Fibroblast of lung (primary cell): ENCODE measurements around the gene GART. TPM values are rescaled to one million over a fixed set of nuclear protein-coding genes. Genes with fewer than 3 reads are reported as not detected.
A peak's percentile ranks its signal among the peaks of the same experiment; 100 is the strongest.

Experiments
- DNase-seq, 2 donors: peaks; one replicate each; pipeline versions ENCODE4 v3.0.0 to v3.0.0-alpha.2; 2010; ENCODE audit warnings: low read depth in 2 of 2
- H2AFZ ChIP-seq: 2 replicates; pipeline ENCODE4 v1.5.1; 2012; ENCODE audit warnings: low read length, control low read depth, inconsistent platforms
- H3K27ac ChIP-seq: 2 replicates; pipeline ENCODE4 v1.5.1; 2011; ENCODE audit warnings: low read length, control low read depth; ENCODE audit not compliant: insufficient read depth
- H3K27me3 ChIP-seq: 2 replicates; pipeline ENCODE4 v1.5.1; 2011; ENCODE audit warnings: mild to moderate bottlenecking, low read length; ENCODE audit not compliant: control insufficient read depth, insufficient read depth
- H3K36me3 ChIP-seq: 2 replicates; pipeline ENCODE4 v1.5.1; 2011; ENCODE audit warnings: low read length; ENCODE audit not compliant: control insufficient read depth, insufficient read depth
- H3K4me1 ChIP-seq: 2 replicates; pipeline ENCODE4 v1.5.1; 2011; ENCODE audit warnings: low read length; ENCODE audit not compliant: control insufficient read depth, insufficient read depth; ENCODE audit errors: extremely low read depth
- H3K4me2 ChIP-seq: 2 replicates; pipeline ENCODE4 v1.5.1; 2011; ENCODE audit warnings: low read length, control low read depth; ENCODE audit not compliant: insufficient read depth; ENCODE audit errors: extremely low read depth
- H3K4me3 ChIP-seq, 4 experiments: fragments of 200-600 bp in 1 of 4; sonication (generic) in 1 of 4; replicated peaks in 1 of 4; 2 replicates each; pipeline ENCODE4 v1.5.1; 2011 to 2016; ENCODE audit warnings: low read length in 4 of 4, low read depth in 3 of 4, mild to moderate bottlenecking in 3 of 4, control low read depth in 2 of 4, inconsistent platforms in 1 of 4, mixed read lengths in 1 of 4; ENCODE audit not compliant: insufficient read depth in 1 of 4; ENCODE audit errors: control extremely low read depth in 1 of 4
- H3K79me2 ChIP-seq: 2 replicates; pipeline ENCODE4 v1.5.1; 2012; ENCODE audit warnings: mild to moderate bottlenecking, low read length, inconsistent platforms; ENCODE audit not compliant: control insufficient read depth, insufficient read depth
- H3K9ac ChIP-seq: 2 replicates; pipeline ENCODE4 v1.5.1; 2011; ENCODE audit warnings: mild to moderate bottlenecking, low read length, control low read depth; ENCODE audit not compliant: insufficient read depth
- H3K9me3 ChIP-seq: 2 replicates; pipeline ENCODE4 v1.5.1; 2012; ENCODE audit warnings: low read depth, low read length; ENCODE audit not compliant: control insufficient read depth, insufficient read depth
- H4K20me1 ChIP-seq: 2 replicates; pipeline ENCODE4 v1.5.1; 2011; ENCODE audit warnings: low read length; ENCODE audit not compliant: control insufficient read depth, insufficient read depth; ENCODE audit errors: extremely low read depth
- CTCF ChIP-seq, 2 donors: IDR thresholded peaks in 1 of 2; conservative IDR thresholded peaks in 1 of 2; 1 replicate in 1 of 2; 2 replicates in 1 of 2; pipeline ENCODE4 v1.5.1; 2011 to 2012; ENCODE audit warnings: low read length in 2 of 2, control low read depth in 1 of 2, inconsistent platforms in 1 of 2, low read depth in 1 of 2, mild to moderate bottlenecking in 1 of 2
- EZH2 ChIP-seq: IDR thresholded peaks from 2 replicates; pipeline ENCODE4 v1.5.1; 2012; ENCODE audit warnings: low read length, control low read depth, mild to moderate bottlenecking; ENCODE audit errors: missing control alignments
- polyA plus RNA-seq, 2 donors: library from polyadenylated mRNA; depleted of rRNA in 1 of 2; stranded (reverse) in 1 of 2; unstranded in 1 of 2; fragments of >200 nt; gene quantifications; 2 replicates each; pipeline ENCODE4 v1.2.1, GENCODE V29; 2011 to 2012; ENCODE audit warnings: missing spikeins in 1 of 2
- total RNA-seq: library from RNA; depleted of rRNA; stranded (reverse); fragments of >200 nt; gene quantifications from 2 replicates; pipeline ENCODE4 v1.2.1, GENCODE V29; 2014

Gene GART
- total and polyA plus RNA-seq, 2 donors (not counting 1 experiment from before 2014, with no cell fraction given): 15.6 to 64.4 TPM

GRCh38 chr21:33546086-33546485 is 4.2 kb upstream of the GART start:
- H3K4me2 ChIP-seq: peak overlapping the region; percentile 69
- H2AFZ ChIP-seq: no peak overlapping the region
- no peak for TF ChIP-seq EZH2
- no peak for TF ChIP-seq CTCF (conservative IDR thresholded peaks at IDR 0.05 in 1 of 2, IDR thresholded peaks at IDR 0.05 in 1 of 2; ENCODE audit: low read depth in 1 of 2, low read length in 2 of 2)
- no peaks in the 10 kb centered on the region for H3K9me3 ChIP-seq
- peak overlapping the region; percentile 51 for H3K27ac ChIP-seq
- H3K4me1 ChIP-seq: no peaks in the 10 kb centered on the region
- H3K27me3 ChIP-seq: no peaks in the 10 kb centered on the region
- DNase-seq: no peak
- peaks cover 7% of the 10 kb centered on the region for H4K20me1 ChIP-seq
- H3K9ac ChIP-seq: no peak overlapping the region
- peaks cover 17% of the 10 kb centered on the region for H3K36me3 ChIP-seq
- H3K79me2 ChIP-seq: peaks cover 86% of the 10 kb centered on the region
- H3K4me3 ChIP-seq: peak overlapping the region in 1 of 4 experiments; percentile 72

GRCh38 chr21:33544451-33545195 is 2.7 kb upstream of the GART start:
- TF ChIP-seq EZH2 (no peak), CTCF (conservative IDR thresholded peaks at IDR 0.05 in 1 of 2, IDR thresholded peaks at IDR 0.05 in 1 of 2; ENCODE audit: low read depth in 1 of 2, low read length in 2 of 2) (no peak)
- Histone ChIP-seq H3K9ac (peak overlapping the region; percentile 98), H3K4me2 (peak overlapping the region; percentile 84), H3K79me2 (peaks cover 83% of the 10 kb centered on the region), H3K4me1 (peaks cover 6% of the 10 kb centered on the region), H2AFZ (no peak overlapping the region), H3K9me3 (no peaks in the 10 kb centered on the region), H3K27ac (peak overlapping the region; percentile 99), H4K20me1 (peaks cover 7% of the 10 kb centered on the region), H3K4me3 (peak overlapping the region; percentile 65 to 97 (median 78)), H3K36me3 (peaks cover 3% of the 10 kb centered on the region), H3K27me3 (no peaks in the 10 kb centered on the region)
- DNase-seq: no peak

- Histone ChIP-seq H3K36me3 (peaks cover 2% of the 10 kb centered on the region), H3K79me2 (peaks cover 79% of the 10 kb centered on the region), H3K27ac (peak overlapping the region; percentile 99), H3K4me3 (peak overlapping the region; percentile 65 to 97 (median 78)), H3K9me3 (no peaks in the 10 kb centered on the region), H3K9ac (peak overlapping the region; percentile 98), H4K20me1 (peaks cover 7% of the 10 kb centered on the region), H3K27me3 (no peaks in the 10 kb centered on the region), H3K4me2 (peak overlapping the region; percentile 84), H2AFZ (no peak overlapping the region), H3K4me1 (peaks cover 7% of the 10 kb centered on the region)
- no peak for DNase-seq
- no peak for TF ChIP-seq CTCF (conservative IDR thresholded peaks at IDR 0.05 in 1 of 2, IDR thresholded peaks at IDR 0.05 in 1 of 2; ENCODE audit: low read depth in 1 of 2, low read length in 2 of 2)
- no peak for TF ChIP-seq EZH2
These were observed 1.7 kb upstream of the GART start for GRCh38 chr21:33543505-33544129.
